Memory B cell (primary cell): ENCODE data around the gene SLIT3.

Source experiments
- ATAC-seq: fragments of 150-1000 bp; cut with Tn5 transposase; 2 replicates; pipeline ENCODE4 v1.10.0; 2021; ENCODE audit warnings: low read depth, mild to moderate bottlenecking, moderate library complexity
- DNase-seq, 2 donors: peaks; one replicate each; pipeline ENCODE4 v3.0.0; 2022; ENCODE audit warnings: low spot score in 2 of 2
- H3K27ac Mint-ChIP-seq: one replicate; pipeline ENCODE4 v1.8.0; 2022; ENCODE audit warnings: mild to moderate bottlenecking, moderate library complexity, mixed read lengths
- H3K27me3 Mint-ChIP-seq: one replicate; pipeline ENCODE4 v1.8.0; 2022; ENCODE audit warnings: mixed read lengths
- H3K36me3 Mint-ChIP-seq: one replicate; pipeline ENCODE4 v1.8.0; 2022; ENCODE audit warnings: mild to moderate bottlenecking, mixed read lengths
- H3K4me1 Mint-ChIP-seq: one replicate; pipeline ENCODE4 v1.8.0; 2022; ENCODE audit warnings: mixed read lengths
- H3K4me3 Mint-ChIP-seq: one replicate; pipeline ENCODE4 v1.8.0; 2022; ENCODE audit warnings: mild to moderate bottlenecking, moderate library complexity, mixed read lengths
- H3K9me3 Mint-ChIP-seq: one replicate; pipeline ENCODE4 v1.8.0; 2022; ENCODE audit warnings: mixed read lengths

SLIT3 gene

GRCh38 chr5:168798065-168799023 lies 502.6 kb downstream of the SLIT3 start:
- ATAC-seq (no peak), DNase-seq (no peak)
- Mint-ChIP-seq H3K4me3 (no peak overlapping the region), H3K36me3 (no peaks in the 10 kb centered on the region), H3K27me3 (peaks cover 2% of the 10 kb centered on the region), H3K4me1 (no peaks in the 10 kb centered on the region), H3K9me3 (no peaks in the 10 kb centered on the region), H3K27ac (no peak overlapping the region)

- Mint-ChIP-seq H3K4me1 (no peaks in the 10 kb centered on the region), H3K9me3 (no peaks in the 10 kb centered on the region), H3K4me3 (no peak overlapping the region), H3K36me3 (no peaks in the 10 kb centered on the region), H3K27ac (no peak overlapping the region), H3K27me3 (peaks cover 1% of the 10 kb centered on the region)
- ATAC-seq (no peak), DNase-seq (no peak)
Observed at GRCh38 chr5:168796593-168797580, 504.1 kb downstream of the SLIT3 start.

GRCh38 chr5:168796000-168796399 lies 504.9 kb downstream of the SLIT3 start:
- Mint-ChIP-seq H3K4me1 (no peaks in the 10 kb centered on the region), H3K27me3 (peaks cover 1% of the 10 kb centered on the region), H3K9me3 (no peaks in the 10 kb centered on the region), H3K4me3 (no peak overlapping the region), H3K27ac (no peak overlapping the region), H3K36me3 (no peaks in the 10 kb centered on the region)
- DNase-seq (no peak), ATAC-seq (no peak)

- H3K27me3 Mint-ChIP-seq: peaks cover 1% of the 10 kb centered on the region
- H3K9me3 Mint-ChIP-seq: no peaks in the 10 kb centered on the region
- H3K4me3 Mint-ChIP-seq: no peak overlapping the region
- DNase-seq: no peak
- H3K27ac Mint-ChIP-seq: no peak overlapping the region
- no peak for ATAC-seq
- no peaks in the 10 kb centered on the region for H3K4me1 Mint-ChIP-seq
- H3K36me3 Mint-ChIP-seq: no peaks in the 10 kb centered on the region
Observed at GRCh38 chr5:168793841-168794837, 506.8 kb downstream of the SLIT3 start.

- Mint-ChIP-seq H3K9me3 (no peaks in the 10 kb centered on the region), H3K27ac (no peak overlapping the region), H3K4me1 (no peaks in the 10 kb centered on the region), H3K27me3 (peaks cover 1% of the 10 kb centered on the region), H3K36me3 (no peaks in the 10 kb centered on the region), H3K4me3 (no peak overlapping the region)
- DNase-seq: no peak
- no peak for ATAC-seq
Observed at GRCh38 chr5:168792678-168793077, 508.3 kb downstream of the SLIT3 start.

- Mint-ChIP-seq H3K4me3 (no peak overlapping the region), H3K27me3 (peaks cover 1% of the 10 kb centered on the region), H3K4me1 (no peaks in the 10 kb centered on the region), H3K27ac (no peak overlapping the region), H3K9me3 (no peaks in the 10 kb centered on the region), H3K36me3 (no peaks in the 10 kb centered on the region)
- DNase-seq (no peak), ATAC-seq (no peak)
Observed at GRCh38 chr5:168790671-168791250, 510.2 kb downstream of the SLIT3 start.

- DNase-seq (no peak), ATAC-seq (no peak)
- Mint-ChIP-seq H3K4me3 (no peak overlapping the region), H3K9me3 (no peaks in the 10 kb centered on the region), H3K4me1 (no peaks in the 10 kb centered on the region), H3K27ac (no peak overlapping the region), H3K36me3 (no peaks in the 10 kb centered on the region), H3K27me3 (peaks cover 1% of the 10 kb centered on the region)
Observed at GRCh38 chr5:168790002-168790635, 510.8 kb downstream of the SLIT3 start.

GRCh38 chr5:168788786-168789185 lies 512.2 kb downstream of the SLIT3 start:
- Mint-ChIP-seq H3K36me3 (no peaks in the 10 kb centered on the region), H3K4me3 (no peak overlapping the region), H3K27me3 (no peaks in the 10 kb centered on the region), H3K9me3 (no peaks in the 10 kb centered on the region), H3K27ac (no peak overlapping the region), H3K4me1 (no peaks in the 10 kb centered on the region)
- DNase-seq (no peak), ATAC-seq (no peak)

GRCh38 chr5:168788107-168788506 lies 512.8 kb downstream of the SLIT3 start:
- H3K4me3 Mint-ChIP-seq: no peak overlapping the region
- no peaks in the 10 kb centered on the region for H3K36me3 Mint-ChIP-seq
- no peaks in the 10 kb centered on the region for H3K4me1 Mint-ChIP-seq
- no peak overlapping the region for H3K27ac Mint-ChIP-seq
- H3K9me3 Mint-ChIP-seq: peaks cover 2% of the 10 kb centered on the region
- no peaks in the 10 kb centered on the region for H3K27me3 Mint-ChIP-seq
- no peak for ATAC-seq
- no peak for DNase-seq

- H3K27me3 Mint-ChIP-seq: no peaks in the 10 kb centered on the region
- DNase-seq (no peak), ATAC-seq (no peak)
- no peak overlapping the region for H3K4me3 Mint-ChIP-seq
- peaks cover 2% of the 10 kb centered on the region for H3K9me3 Mint-ChIP-seq
- no peaks in the 10 kb centered on the region for H3K36me3 Mint-ChIP-seq
- no peaks in the 10 kb centered on the region for H3K4me1 Mint-ChIP-seq
- H3K27ac Mint-ChIP-seq: no peak overlapping the region
Observed at GRCh38 chr5:168786147-168786546, 514.8 kb downstream of the SLIT3 start.

GRCh38 chr5:168784454-168784853 lies 516.5 kb downstream of the SLIT3 start:
- H3K36me3 Mint-ChIP-seq: no peaks in the 10 kb centered on the region
- ATAC-seq: no peak
- no peak for DNase-seq
- H3K27ac Mint-ChIP-seq: no peak overlapping the region
- no peaks in the 10 kb centered on the region for H3K27me3 Mint-ChIP-seq
- no peak overlapping the region for H3K4me3 Mint-ChIP-seq
- H3K4me1 Mint-ChIP-seq: no peaks in the 10 kb centered on the region
- peaks cover 2% of the 10 kb centered on the region for H3K9me3 Mint-ChIP-seq

GRCh38 chr5:168781941-168782571 lies 518.9 kb downstream of the SLIT3 start:
- Mint-ChIP-seq H3K27ac (no peak overlapping the region), H3K9me3 (peaks cover 2% of the 10 kb centered on the region), H3K4me3 (no peak overlapping the region), H3K27me3 (no peaks in the 10 kb centered on the region), H3K4me1 (no peaks in the 10 kb centered on the region), H3K36me3 (no peaks in the 10 kb centered on the region)
- no peak for DNase-seq
- ATAC-seq: no peak
